HCT116 (cell line): ENCODE results near the gene SLC7A1. TPM values are rescaled to one million over a fixed set of nuclear protein-coding genes. Genes with fewer than 3 reads are reported as not detected.

Experiments used
- ATAC-seq: fragments of 200-7000 bp; cut with Tn5 transposase; 2 replicates; pipeline ENCODE4 v1.9.1; 2020; ENCODE audit warnings: mild to moderate bottlenecking, moderate library complexity
- BruUV-seq: library from RNA; stranded (reverse); fragments of 400-500 nt; replicated peaks from 2 replicates; lab custom pipeline; 2021; lab: Mats Ljungman, UMichigan
- CTCF ChIA-PET: fragments of 300-600 bp; sonication (Branson Sonifier 250); formaldehyde crosslinking; loops from one replicate; lab custom pipeline; 2021; ENCODE audit warnings: antibody characterized with exemption; lab: Charles Lee
- POLR2A ChIA-PET: fragments of 300-600, 350-600 bp; sonication (Branson Sonifier 250); formaldehyde crosslinking; loops from one replicate; lab custom pipeline; 2021; ENCODE audit warnings: antibody characterized with exemption; lab: Charles Lee
- RAD21 ChIA-PET, 2 experiments: fragments of 300-600 bp; sonication (Branson Sonifier 250); formaldehyde crosslinking; loops; one replicate each; lab custom pipeline; 2023; ENCODE audit warnings: low total read pairs in 2 of 2; ENCODE audit not compliant: uncharacterized antibody in 2 of 2, unreplicated experiment in 2 of 2, low non-redundant PET in 1 of 2; lab: Charles Lee
- DNase-seq: peaks from one replicate; pipeline ENCODE4 v3.0.0-alpha.2; 2010; ENCODE audit warnings: low read depth, low spot score
- H2AFZ ChIP-seq: fragments of 200-600 bp; shearing (Covaris generic), sonication (generic); 2 replicates; pipeline ENCODE4 v1.6.1; 2017; ENCODE audit warnings: low read depth, mixed run types, mixed read lengths, antibody characterized with exemption, low read length; ENCODE audit not compliant: poor library complexity, severe bottlenecking
- H3K27ac ChIP-seq: 2 replicates; pipeline ENCODE4 v1.5.1; 2012; ENCODE audit warnings: low read depth, low read length
- H3K27me3 ChIP-seq: fragments of 200-600 bp; sonication (generic); 2 replicates; pipeline ENCODE4 v1.6.1; 2016; ENCODE audit warnings: mixed run types, low read length, mixed read lengths; ENCODE audit not compliant: insufficient read depth
- H3K36me3 ChIP-seq, 2 experiments: fragments of 200-500 bp in 1 of 2; fragments of 200-600 bp in 1 of 2; sonication (Bioruptor generic) in 1 of 2; sonication (generic) in 1 of 2; 2 replicates each; pipeline versions ENCODE4 v1.5.1 to v1.6.1; 2014 to 2016; ENCODE audit warnings: low read length in 2 of 2, inconsistent platforms in 1 of 2, mixed read lengths in 1 of 2, mixed run types in 1 of 2; ENCODE audit not compliant: insufficient read depth in 2 of 2, control insufficient read depth in 1 of 2
- H3K4me1 ChIP-seq, 2 experiments: fragments of 200-600 bp in 1 of 2; sonication (generic) in 1 of 2; 2 replicates each; pipeline versions ENCODE4 v1.5.1 to v1.6.1; 2012 to 2017; ENCODE audit warnings: low read length in 2 of 2, inconsistent platforms in 1 of 2, mild to moderate bottlenecking in 1 of 2, mixed read lengths in 1 of 2, mixed run types in 1 of 2, moderate library complexity in 1 of 2; ENCODE audit not compliant: insufficient read depth in 2 of 2, control insufficient read depth in 1 of 2
- H3K4me2 ChIP-seq: fragments of 200-600 bp; sonication (generic); 2 replicates; pipeline ENCODE4 v1.6.1; 2017; ENCODE audit warnings: mixed run types, low read length, mixed read lengths
- H3K4me3 ChIP-seq, 2 experiments: fragments of 200-600 bp in 1 of 2; sonication (generic) in 1 of 2; replicated peaks in 1 of 2; 2 replicates each; pipeline ENCODE4 v1.5.1; 2011 to 2016; ENCODE audit warnings: low read length in 2 of 2, control low read depth in 1 of 2, low read depth in 1 of 2, mild to moderate bottlenecking in 1 of 2, mixed read lengths in 1 of 2, mixed run types in 1 of 2
- H3K79me2 ChIP-seq: fragments of 200-600 bp; sonication (generic); 2 replicates; pipeline ENCODE4 v1.6.1; 2017; ENCODE audit warnings: mild to moderate bottlenecking, mixed run types, low read length, moderate library complexity, mixed read lengths; ENCODE audit not compliant: insufficient read depth
- H3K9ac ChIP-seq: fragments of 200-600 bp; sonication (generic); 2 replicates; pipeline ENCODE4 v1.6.1; 2016; ENCODE audit warnings: low read length, mixed read lengths
- H3K9me2 ChIP-seq: fragments of 200-600 bp; sonication (generic), shearing (Covaris generic); 2 replicates; pipeline ENCODE4 v1.6.1; 2017; ENCODE audit warnings: mixed run types, mild to moderate bottlenecking, moderate library complexity; ENCODE audit not compliant: insufficient read depth
- H3K9me3 ChIP-seq, 2 experiments: fragments of 200-500 bp in 1 of 2; fragments of 200-600 bp in 1 of 2; sonication (Bioruptor generic) in 1 of 2; sonication (generic) in 1 of 2; 2 replicates each; pipeline ENCODE4 v1.6.1; 2014 to 2017; ENCODE audit warnings: low read length in 2 of 2, mixed read lengths in 2 of 2, inconsistent platforms in 1 of 2, low read depth in 1 of 2, mild to moderate bottlenecking in 1 of 2, mixed run types in 1 of 2, moderate library complexity in 1 of 2; ENCODE audit not compliant: control insufficient read depth in 1 of 2, insufficient read depth in 1 of 2
- H4K20me1 ChIP-seq: fragments of 200-600 bp; sonication (generic), shearing (Covaris generic); 2 replicates; pipeline ENCODE4 v1.6.1; 2017; ENCODE audit warnings: mixed run types, mild to moderate bottlenecking, moderate library complexity; ENCODE audit not compliant: insufficient read depth
- CEBPB ChIP-seq: IDR thresholded peaks from 2 replicates; pipeline ENCODE4 v1.6.1; 2012; ENCODE audit warnings: low read depth
- CTCF ChIP-seq, 3 experiments: fragments of 200-600 bp in 1 of 3; sonication (generic) in 1 of 3; IDR thresholded peaks in 2 of 3; conservative IDR thresholded peaks in 1 of 3; 2 replicates each; pipeline ENCODE4 v1.5.1; 2012 to 2017; ENCODE audit warnings: low read depth in 2 of 3, low read length in 2 of 3, antibody characterized with exemption in 1 of 3, borderline replicate concordance in 1 of 3, control low read depth in 1 of 3, mild to moderate bottlenecking in 1 of 3, mixed read lengths in 1 of 3, mixed run types in 1 of 3, moderate library complexity in 1 of 3; ENCODE audit not compliant: insufficient read depth in 1 of 3
- EZH2 ChIP-seq: fragments of 200-600 bp; sonication (generic); IDR thresholded peaks from 2 replicates; pipeline ENCODE4 v1.6.1; 2017; ENCODE audit warnings: antibody characterized with exemption, mixed run types
- JUND ChIP-seq: IDR thresholded peaks from 2 replicates; pipeline ENCODE4 v1.6.1; 2012
- MAX ChIP-seq: IDR thresholded peaks from 2 replicates; pipeline ENCODE4 v1.6.1; 2012
- RAD21 ChIP-seq: IDR thresholded peaks from 2 replicates; pipeline ENCODE4 v1.6.1; 2012; ENCODE audit warnings: low read depth, mild to moderate bottlenecking
- REST ChIP-seq: IDR thresholded peaks from 2 replicates; pipeline ENCODE4 v1.6.1; 2012; ENCODE audit warnings: low read depth
- SRF ChIP-seq: IDR thresholded peaks from 2 replicates; pipeline ENCODE4 v1.6.1; 2012; ENCODE audit warnings: low read depth
- TCF7L2 ChIP-seq: IDR thresholded peaks from 2 replicates; pipeline ENCODE4 v1.7.0; 2011; ENCODE audit warnings: borderline replicate concordance, inconsistent platforms; ENCODE audit not compliant: insufficient read depth, insufficient read length; ENCODE audit errors: extremely low read depth
- ZBTB33 ChIP-seq: IDR thresholded peaks from 2 replicates; pipeline ENCODE4 v1.6.1; 2011; ENCODE audit warnings: mild to moderate bottlenecking, low read length, moderate library complexity; ENCODE audit not compliant: insufficient replicate concordance; ENCODE audit errors: extremely low read depth
- ZNF274 ChIP-seq: fragments of 200-500 bp; sonication (Bioruptor generic); IDR thresholded peaks from 2 replicates; pipeline ENCODE4 v1.6.1; 2014; ENCODE audit warnings: mild to moderate bottlenecking, low read depth, low read length, inconsistent platforms
- intact Hi-C: fragments of 100-400 bp; cut with micrococcal nuclease; formaldehyde crosslinking; loops from 2 replicates; pipeline ENCODE4 v1.10.0; 2022
- total RNA-seq: library from RNA; stranded (reverse); gene quantifications from one replicate; pipeline ENCODE4 v1.2.1, GENCODE V29; 2021; ENCODE audit not compliant: unreplicated experiment

Gene SLC7A1
- total RNA-seq, 1 experiment from 2014 or later: 124 TPM

- H3K27ac ChIP-seq: no peak overlapping the region
- no peaks in the 10 kb centered on the region for H3K9me2 ChIP-seq
- POLR2A ChIA-PET: no interaction called here
- DNase-seq (no peak), ATAC-seq (no peak)
- no peaks in the 10 kb centered on the region for H3K4me1 ChIP-seq
- no peak overlapping the region for H3K4me2 ChIP-seq
- CTCF ChIA-PET: no interaction called here
- intact Hi-C loops: no loop called here
- H2AFZ ChIP-seq: no peak overlapping the region
- H3K9me3 ChIP-seq: no peaks in the 10 kb centered on the region
- no peaks in the 10 kb centered on the region for H3K27me3 ChIP-seq
- no peak for TF ChIP-seq ZBTB33
- TF ChIP-seq EZH2: no peak
- no peak for TF ChIP-seq JUND
- no peak for TF ChIP-seq CEBPB
- no peak for TF ChIP-seq REST
- TF ChIP-seq MAX: no peak
- no peak for TF ChIP-seq TCF7L2
- TF ChIP-seq SRF: no peak
- TF ChIP-seq ZNF274: no peak
- TF ChIP-seq RAD21: no peak
- TF ChIP-seq CTCF (IDR thresholded peaks at IDR 0.05 in 2 of 3, conservative IDR thresholded peaks at IDR 0.05 in 1 of 3; ENCODE audit: borderline replicate concordance in 1 of 3, insufficient read depth in 1 of 3, low read depth in 2 of 3, low read length in 2 of 3): no peak
- H3K36me3 ChIP-seq: peaks cover 25 to 32% of the 10 kb centered on the region in 2 experiments
- no peaks in the 10 kb centered on the region for H4K20me1 ChIP-seq
- no peaks in the 10 kb centered on the region for H3K79me2 ChIP-seq
- no peak overlapping the region for H3K9ac ChIP-seq
- no TSS peak for BruUV-seq
- no peak overlapping the region for H3K4me3 ChIP-seq
- RAD21 ChIA-PET: no interaction called here
Observed at GRCh38 chr13:29526741-29527140, 68.7 kb downstream of the SLC7A1 start.
